HG03442 (cell line): ENCODE measurements around the gene KSR1.

Source experiments
- ATAC-seq: cut with Tn5 transposase; IDR thresholded peaks from one replicate; pipeline ENCODE4 v1.9.1; 2021; ENCODE audit warnings: mild to moderate bottlenecking, moderate library complexity; ENCODE audit not compliant: unreplicated experiment

The KSR1 gene

DNA sequence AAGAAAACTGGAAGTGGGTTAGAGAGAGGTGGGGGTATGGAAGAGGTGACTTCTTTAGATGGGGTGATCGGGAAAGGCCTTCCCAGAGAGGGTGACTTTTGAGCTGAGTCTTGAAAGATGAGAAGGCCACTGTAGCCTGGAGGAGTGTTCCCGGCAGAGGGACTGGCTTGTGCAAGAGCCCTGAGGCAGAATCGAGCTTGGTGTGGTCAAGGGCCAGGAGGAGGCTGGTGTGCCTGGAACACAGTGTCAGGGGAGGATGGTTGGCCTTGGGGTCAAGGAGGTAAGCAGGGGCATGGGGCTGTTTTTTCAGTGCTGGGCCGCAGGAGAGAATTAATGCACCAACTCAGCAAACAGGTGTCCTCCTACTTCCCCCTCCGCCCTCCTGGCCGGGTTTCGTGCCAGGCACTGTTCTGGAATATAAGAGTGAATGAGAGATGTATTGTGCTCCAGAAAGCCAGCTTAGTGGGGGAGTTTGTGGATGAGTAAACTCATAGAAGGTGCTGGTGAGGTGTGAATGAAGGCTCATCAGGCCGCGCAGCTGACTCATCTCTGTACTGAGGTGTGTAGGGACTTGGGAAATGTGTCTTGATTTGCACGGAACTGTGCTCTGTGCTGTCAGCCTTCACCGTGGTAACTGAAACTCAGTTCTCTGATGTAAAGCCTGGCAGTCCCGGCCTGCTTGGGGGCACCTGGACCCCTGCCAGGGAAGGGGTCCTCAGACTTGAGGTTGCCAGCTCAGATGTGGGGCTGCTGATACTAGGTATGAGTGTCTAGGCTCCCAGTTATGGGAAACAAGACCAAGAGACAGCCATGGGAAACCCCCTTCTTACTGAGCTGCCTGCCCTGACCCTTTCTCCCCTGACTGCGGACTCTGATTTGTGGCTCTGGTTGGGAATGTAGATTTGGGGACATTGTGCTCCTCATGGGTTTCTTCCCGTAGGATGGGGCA, 15.3 kb downstream of the KSR1 start:
- ATAC-seq = peak; percentile 65

DNA sequence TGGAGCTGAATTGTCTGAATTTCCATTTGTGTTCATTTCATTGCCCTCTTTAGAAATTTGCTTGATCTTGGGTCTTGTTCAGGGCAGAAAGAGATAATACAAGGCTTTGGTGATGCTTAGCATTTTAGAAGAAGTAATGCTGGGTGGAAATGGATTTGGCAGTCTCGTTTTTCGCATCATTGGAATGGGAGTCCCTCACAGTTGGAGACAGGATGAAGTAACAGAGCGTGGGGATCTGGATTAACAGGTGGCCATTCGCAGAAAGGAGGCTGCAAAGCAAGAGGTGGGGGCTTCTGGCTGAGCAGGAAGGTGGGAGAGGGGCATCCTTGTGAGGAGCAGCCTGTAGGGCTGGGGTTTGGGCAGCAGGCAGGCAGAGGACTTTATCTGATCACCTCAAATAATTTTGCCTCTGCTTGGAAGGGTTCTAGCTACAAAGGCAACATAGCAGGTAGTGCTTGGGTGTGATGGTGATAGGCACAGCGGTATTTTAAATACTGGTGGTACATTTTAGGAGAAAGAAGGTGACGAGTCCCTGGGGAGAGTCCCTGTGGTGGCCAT, 17.0 kb downstream of the KSR1 start:
- ATAC-seq = no peak

DNA sequence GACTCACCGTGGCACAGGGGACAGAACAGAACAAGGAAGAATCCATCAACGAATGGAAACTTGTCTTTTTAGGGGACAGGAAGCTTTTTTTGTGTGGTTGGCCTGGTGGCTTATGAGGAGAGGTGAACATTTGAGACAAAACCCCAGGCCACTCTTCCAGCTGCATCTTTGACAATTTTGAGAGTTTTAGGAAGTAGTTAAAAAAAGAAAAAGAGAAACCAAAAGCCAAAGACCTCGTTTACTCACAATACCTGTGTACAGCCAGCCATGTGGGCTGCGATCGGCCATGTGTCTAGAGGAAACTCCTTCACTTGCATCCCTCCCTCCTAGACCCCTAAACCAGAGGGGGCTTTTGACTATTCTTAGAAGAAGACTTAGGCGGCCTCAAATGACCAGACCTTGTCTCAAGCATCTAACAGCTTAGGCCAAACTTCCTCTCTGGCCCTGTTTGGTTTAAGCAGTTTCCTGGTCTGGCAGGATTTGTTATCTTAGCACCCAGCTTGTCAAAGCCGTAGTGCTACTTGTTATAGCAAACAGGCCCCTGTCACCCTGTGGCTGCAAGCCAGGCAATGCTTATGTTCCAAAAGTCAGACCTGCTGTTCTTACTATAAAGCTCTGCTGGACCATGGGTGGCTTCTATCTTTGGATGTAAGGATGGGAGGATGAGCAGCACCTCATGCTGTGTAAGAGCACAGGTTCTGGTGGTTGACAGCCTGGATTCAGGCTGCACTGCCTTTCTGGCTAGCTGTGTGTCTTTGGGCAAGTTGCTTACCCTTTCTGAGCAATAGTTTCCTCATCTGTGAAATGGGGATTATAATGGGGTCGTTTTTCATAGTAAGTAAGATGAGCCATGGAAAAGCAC, 17.7 kb downstream of the KSR1 start:
- no peak for ATAC-seq

DNA sequence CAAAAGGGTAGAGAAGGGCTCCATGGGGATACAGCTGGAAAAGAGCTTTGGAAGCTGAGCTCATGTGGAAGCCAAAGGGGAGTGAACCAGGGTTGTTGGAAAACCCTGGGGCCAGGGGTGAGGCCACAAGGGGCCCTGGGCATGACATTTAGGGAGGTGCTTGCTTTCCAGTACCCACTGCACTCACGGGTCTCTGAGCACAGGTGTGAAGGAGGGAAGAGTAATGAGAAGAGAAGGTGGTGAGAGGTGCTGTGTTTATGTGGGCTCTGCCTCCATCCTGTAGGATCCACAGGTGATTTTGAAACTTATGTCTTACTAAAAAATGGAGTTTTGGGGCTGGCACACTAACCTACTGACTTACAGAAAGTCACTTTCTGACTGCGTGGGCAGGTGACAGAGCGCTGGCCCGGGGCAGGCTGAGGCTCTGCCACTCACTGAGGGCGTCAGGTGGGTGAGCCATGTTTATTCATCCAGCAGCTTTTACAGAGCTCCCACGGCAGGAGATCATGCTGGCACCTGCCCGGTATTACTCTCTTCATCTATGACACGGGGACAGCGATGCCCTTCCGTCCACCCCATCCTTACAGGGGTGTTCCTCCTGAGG, 18.9 kb downstream of the KSR1 start:
- ATAC-seq = no peak

DNA sequence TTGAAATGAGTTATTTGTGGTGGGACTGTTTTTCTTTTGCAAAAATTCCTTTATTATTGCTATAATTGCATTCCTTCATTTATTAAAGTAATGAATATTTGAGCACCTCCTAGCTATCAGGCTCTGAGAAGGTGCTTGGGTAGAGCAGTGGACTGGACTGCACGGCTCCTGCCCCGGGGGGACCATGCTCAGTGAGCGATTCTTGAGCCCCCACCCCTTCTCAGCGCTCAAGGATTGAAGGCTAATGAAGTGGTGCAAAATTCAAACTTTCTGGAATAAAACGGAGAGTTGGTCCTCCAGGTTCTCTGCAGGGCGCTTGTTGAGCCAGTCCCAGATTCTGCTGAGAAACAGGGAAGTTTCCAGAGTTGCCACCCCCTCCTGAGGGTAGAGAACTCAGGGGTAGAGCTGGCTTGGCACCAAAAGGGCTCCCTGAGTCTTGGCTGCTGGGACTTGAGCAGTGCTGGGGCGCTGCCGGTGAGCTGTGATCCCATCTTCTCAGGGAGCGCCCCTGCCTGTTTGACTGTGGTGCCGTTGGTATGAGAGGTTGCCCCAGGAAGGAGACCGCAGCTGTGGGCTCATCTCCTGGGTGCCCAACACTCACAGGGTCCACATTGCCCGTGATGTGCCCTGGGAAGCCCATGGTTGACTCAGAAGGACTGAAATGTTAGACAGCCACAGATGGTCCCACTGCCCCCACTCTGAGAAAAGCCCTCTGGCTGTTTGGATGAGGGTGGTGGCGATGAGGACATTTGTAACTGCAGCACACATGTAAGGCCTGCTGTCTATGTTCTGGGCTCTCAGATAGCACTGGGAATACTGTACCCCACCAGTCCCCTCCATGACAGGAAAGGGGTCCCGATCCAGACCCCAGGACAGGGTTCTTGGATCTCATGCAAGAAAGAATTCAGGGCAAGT, 20.0 kb downstream of the KSR1 start:
- ATAC-seq = no peak

DNA sequence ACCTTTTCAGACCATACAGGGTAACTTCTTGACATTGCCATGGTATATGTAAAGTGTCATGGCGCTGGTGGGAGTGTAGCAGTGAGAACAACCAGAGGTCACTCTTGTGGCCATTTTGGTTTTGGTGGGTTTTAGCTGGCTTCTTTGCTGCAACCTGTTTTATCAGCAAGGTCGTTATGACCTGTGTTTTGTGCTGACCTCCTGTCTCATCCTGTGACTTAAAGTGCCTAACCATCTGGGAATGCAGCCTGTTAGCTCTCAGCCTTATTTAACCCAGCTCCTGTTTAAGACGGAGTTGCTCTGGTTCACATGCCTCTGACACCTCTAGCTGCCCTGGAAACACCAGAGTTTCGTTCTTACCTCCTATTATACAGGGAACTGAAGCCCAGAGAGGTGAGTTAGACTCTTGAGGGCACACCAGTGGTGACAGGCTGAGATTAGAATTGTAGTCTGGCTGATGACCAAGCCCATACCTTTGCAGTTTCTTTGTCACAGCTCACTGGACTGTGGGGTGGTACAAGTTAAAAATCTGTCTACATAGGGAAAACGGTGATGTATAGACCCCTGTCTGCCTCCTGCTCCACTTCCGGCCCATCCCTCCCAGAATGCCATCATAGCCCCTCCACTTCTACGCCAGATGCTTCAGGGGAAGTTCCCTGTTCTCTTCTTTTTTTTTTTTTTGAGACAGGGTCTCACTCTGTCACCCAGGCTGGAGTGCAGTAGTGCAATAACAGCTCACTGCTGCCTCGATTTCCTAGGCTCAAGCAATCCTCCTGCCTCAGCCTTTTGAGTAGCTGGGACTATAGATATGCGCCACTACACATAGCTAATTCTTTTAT, 21.0 kb downstream of the KSR1 start:
- peak; percentile 28 for ATAC-seq

DNA sequence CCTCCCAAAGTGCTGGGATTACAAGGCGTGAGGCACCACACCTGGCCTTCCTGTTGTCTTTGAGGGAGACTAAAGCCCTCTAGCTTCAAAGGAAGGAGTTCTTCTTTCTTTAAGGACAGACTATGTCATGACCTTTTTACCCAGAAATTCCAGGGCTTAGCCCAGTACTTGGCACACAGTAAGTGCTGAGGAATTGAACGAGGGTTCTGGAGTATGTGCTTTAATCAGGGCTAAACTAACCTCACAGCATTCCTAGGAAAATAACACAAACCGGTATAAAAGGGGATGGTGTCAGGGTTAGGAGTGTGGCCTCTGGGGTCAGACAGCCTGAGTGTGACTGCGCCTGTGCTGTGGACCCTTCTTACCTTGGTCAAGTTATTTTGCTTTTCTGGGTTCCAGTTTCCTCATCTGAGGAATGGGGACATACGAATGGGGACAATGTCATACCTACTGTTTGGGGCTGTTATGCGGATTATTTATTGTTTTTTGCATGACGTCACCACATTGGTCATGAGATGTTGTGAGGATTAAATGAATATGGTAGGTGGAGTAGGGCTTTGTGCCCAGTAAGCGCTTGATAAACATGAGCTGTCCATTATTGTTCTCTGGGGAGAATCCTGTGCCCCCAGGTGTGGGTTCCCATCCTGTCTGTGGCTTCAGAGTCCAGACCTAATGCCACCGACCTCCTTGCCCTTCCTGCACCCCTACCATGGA, 21.9 kb downstream of the KSR1 start:
- no peak for ATAC-seq

DNA sequence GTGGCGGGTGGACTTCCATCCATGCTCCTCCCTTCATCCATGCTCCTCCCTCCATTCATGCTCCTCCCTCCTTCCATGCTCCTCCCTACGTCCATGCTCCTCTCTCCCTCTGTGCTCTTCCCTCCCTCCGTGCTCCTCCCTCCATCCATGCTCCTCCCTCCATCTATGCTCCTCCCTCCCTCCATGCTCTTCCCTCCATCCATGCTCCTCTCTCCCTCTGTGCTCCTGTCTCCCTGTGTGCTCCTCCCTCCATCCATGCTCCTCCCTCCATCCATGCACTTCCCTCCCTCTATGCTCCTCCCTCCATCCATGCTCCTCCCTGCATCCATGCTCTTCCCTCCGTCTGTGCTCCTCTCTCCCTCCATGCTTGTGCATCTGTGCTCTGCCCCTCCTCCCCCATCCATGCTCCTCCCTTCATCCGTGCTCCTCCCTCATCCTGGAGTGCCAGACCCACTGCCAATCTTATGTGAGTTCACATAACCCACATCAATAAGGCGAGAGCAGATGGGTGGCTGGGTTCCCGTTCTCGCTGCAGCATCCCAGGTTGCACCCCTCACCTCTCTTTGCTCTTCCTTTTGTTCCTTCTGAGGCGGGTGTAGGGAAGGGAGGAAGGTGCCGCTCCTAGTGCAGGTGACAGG, 22.8 kb downstream of the KSR1 start:
- no peak for ATAC-seq

DNA sequence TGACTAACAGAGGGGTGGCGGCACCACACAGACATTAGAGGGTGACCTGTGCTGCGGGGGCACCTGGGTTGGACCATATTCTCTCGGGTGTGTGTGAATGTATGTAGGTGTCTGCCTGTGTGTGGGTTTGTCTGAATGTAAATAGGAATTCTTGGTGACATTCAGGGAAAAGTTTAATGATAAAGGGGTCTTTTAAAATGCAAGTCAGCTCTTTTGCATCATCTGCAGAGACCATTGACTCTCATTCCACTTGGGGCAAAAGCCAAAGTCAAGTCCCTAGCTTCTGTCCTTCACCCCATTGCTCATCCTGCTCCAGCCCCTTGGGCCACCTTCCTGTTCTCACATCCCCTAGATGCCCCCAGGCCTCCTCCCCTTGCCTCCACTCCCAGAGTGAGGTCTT, 23.6 kb downstream of the KSR1 start:
- no peak for ATAC-seq

DNA sequence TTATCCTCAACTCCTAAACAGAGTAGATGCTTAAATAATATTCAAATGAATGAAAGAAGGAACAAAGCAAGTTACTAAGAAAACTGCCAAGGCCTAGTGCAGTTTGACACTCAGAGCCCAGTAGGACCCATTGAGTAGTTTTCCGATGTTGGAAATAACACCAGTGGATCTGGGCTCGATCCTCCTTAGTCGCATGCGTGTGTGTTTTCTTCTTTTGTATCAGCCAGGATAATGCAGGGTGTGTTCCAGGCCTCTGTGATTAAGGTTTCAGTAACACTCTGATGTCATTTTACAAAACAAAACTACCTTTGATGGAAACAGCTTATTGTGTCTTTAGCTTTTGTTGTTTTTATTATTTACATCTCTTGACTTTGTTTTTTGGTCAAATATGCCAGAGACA, 24.5 kb downstream of the KSR1 start:
- no peak for ATAC-seq

DNA sequence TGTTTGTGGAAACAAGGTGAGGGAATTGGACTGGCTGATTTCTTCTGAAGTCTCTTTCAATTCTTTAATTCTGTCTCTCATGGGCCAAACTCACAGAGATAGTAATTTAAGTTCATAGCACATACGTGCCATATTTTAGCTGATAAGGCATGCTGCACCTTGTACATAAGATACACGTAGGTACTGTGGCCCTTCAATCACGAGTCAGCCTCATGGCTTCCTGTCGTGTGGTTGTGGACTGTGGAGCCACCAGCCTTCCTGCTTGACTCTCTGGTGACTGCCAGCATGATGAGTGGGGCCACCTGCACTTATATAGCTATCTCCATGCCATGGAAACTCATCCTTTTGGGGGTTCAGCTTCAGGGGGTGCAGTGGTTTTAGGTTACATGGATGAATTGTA, 25.1 kb downstream of the KSR1 start:
- peak; percentile 47 for ATAC-seq

DNA sequence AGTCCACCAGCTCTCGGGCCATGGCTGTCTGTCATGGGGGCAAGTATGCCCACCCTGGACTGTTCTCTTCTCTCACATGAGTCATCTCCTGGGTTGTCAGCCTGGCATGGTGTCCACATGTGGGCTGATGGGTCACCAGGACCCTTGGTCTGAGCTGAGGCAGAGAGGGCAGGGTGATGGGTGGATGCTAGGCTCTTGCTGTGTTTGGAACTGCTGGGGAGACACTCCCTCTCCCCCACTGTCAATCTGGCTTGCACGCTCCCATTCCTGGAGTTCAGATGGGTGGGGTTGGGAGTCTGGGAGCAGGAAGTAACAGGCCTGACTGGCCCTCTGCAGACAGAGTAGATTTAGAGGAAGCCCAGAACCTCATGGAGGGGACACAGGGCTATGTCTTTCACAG, 28.9 kb downstream of the KSR1 start:
- ATAC-seq = no peak

DNA sequence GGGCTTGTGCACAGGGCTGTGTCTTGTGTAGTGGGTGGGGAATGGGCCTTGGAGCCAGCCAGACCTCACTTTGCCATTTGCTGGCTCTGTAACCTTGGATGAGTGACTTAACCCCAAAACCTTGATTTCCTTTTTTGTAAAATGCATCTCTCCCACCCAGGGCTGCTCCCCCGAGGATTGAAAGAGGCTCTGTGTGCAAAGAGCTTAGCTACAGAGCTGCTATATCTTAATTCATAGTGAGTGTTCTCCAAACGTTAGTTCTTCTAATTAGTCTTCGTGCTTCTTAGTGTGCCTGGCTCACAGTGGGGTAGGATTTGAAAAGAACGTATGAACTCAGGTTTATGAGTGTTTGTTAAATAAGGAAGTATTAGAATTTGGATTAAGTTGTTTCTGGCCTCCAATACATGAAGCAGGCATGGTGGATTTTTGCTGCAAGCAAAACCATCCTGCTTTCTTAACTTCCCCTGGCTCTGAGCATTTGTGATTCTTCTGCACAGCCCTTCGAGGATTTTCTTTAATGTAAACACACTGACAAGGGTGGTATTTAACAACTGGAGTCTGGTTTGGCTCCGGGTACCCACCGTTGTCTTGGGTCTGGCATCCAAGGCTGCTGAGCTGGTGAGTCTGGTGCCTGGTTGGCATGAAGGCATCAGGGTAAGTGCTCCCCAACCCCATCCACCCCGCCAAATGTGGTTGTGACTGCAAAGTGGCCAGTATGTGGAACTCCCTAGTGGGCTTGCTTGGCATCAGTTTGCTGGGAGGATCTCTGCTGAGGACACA, 29.7 kb downstream of the KSR1 start:
- no peak for ATAC-seq

DNA sequence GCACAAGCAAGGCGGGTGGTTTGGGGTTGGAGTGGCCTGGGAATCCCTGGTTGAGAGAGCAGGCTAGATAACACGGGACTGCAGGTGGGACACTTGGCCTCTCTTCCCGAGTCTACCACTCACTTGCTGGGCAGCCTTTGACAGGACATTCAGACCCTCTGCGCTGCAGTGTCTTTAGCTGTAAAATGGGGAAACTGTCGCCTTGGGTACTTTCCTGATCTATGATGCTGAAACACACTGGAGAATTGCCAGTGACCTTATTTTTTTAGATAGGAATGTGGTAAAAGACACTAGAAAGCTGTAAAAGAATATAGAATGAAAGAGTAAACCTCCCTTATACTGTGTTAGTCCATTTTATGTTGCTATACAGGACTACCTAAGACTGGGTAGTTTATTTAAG, 30.5 kb downstream of the KSR1 start:
- ATAC-seq = no peak

DNA sequence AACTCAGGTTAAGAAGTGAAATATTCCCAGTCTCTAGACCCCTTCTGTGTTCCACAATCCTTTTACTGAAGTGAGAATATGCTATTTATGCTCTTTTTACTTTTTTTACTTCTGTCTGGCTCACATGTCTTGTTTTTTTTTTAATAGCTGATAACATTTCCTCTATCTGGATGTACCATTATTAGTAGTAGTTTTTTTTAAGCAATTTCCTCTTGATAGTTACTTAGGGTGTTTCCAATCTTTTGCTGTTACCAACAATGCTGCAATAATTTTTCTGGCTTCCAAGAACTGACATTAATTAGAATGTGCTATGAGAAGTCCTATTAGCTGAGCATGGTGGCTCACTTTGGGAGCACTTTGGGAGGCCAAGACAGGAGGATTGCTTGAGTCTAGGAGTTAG, 32.0 kb downstream of the KSR1 start:
- no peak for ATAC-seq

DNA sequence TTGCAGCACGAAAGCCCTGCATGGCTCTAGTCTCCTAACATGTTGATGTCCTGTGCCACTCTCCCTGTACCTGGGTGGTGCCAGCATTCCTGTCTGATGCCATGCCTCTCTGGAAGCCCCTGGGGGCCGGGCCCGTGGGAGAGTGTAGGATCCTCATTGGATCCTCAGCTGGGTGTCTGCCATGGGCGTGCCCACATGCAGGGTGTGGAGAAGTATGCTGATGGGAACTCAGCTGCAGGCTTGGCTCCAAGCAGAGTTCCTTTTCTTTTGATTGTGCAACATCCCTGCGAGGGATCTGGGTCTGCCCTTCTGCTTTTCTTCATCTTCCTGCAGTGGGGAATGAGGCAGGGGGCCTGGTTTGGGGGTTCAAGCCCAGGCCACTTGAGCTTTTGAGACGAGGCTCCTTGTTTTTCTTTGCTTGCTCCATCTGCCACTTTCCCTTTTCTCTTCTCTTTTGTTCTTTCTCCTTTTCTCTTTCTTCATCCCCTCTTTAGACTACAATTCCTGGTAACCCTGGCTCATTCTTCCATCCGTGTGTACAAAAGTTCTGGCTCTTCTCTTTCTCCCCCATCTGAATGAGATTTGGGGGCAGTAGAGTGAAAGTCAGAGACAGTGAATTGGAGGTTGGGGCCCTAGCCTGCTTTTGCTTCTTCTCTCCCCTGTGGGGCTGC, 32.9 kb downstream of the KSR1 start:
- no peak for ATAC-seq

DNA sequence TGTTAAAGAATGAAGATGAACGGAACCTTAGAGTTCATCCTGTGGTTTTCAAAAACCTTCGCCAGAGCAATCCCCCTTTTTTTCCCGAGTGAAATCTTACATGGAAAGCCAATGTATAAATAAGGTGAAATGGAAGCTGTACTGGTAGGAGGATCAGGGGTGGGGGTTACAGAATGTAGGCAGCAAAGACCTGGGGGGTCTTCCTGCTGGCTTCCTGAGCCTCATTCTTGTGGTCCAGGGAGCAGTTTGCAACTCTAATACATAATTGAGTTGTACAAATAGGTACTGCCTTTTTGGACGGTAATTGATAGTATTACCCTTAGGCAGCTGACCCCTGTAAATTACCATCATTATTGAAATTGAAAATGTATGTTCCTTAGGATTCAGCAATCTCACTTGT, 34.1 kb downstream of the KSR1 start:
- no peak for ATAC-seq
